T-helper 17 cell (primary cell): ENCODE results near the gene RAB8A. TPM values are rescaled to one million over a fixed set of nuclear protein-coding genes. Genes with fewer than 3 reads are reported as not detected.

Source experiments
- ATAC-seq: fragments of 150-1000 bp; cut with Tn5 transposase; 2 replicates; pipeline ENCODE4 v1.10.0; 2021; ENCODE audit warnings: mild to moderate bottlenecking, moderate library complexity
- DNase-seq, 3 donors: peaks; one replicate each; pipeline versions ENCODE4 v3.0.0 to v3.0.0-alpha.2; 2020 to 2021
- H3K9me3 ChIP-seq: one replicate; pipeline ENCODE4 v1.7.0; 2013; ENCODE audit warnings: low read length, mild to moderate bottlenecking; ENCODE audit not compliant: control insufficient read depth, poor library complexity, severe bottlenecking
- H3K27ac Mint-ChIP-seq: one replicate; pipeline ENCODE4 v1.8.0; 2022; ENCODE audit warnings: mild to moderate bottlenecking, moderate library complexity, mixed read lengths
- H3K27me3 Mint-ChIP-seq: one replicate; pipeline ENCODE4 v1.8.0; 2022; ENCODE audit warnings: mixed read lengths
- H3K36me3 Mint-ChIP-seq: one replicate; pipeline ENCODE4 v1.8.0; 2022; ENCODE audit warnings: low read depth, mixed read lengths
- H3K4me1 Mint-ChIP-seq: one replicate; pipeline ENCODE4 v1.8.0; 2022; ENCODE audit warnings: mild to moderate bottlenecking, mixed read lengths
- H3K4me3 Mint-ChIP-seq: one replicate; pipeline ENCODE4 v1.8.0; 2022; ENCODE audit warnings: mild to moderate bottlenecking, moderate library complexity, mixed read lengths
- total RNA-seq, 4 donors: library from RNA in 2 of 4; stranded (reverse) in 2 of 4; gene quantifications; one replicate each; pipeline ENCODE4 v1.2.3 and lab custom pipeline; 2022 to 2026

RAB8A gene
- total RNA-seq, 2 donors from 2014 or later = 97.5 to 105 TPM

DNA sequence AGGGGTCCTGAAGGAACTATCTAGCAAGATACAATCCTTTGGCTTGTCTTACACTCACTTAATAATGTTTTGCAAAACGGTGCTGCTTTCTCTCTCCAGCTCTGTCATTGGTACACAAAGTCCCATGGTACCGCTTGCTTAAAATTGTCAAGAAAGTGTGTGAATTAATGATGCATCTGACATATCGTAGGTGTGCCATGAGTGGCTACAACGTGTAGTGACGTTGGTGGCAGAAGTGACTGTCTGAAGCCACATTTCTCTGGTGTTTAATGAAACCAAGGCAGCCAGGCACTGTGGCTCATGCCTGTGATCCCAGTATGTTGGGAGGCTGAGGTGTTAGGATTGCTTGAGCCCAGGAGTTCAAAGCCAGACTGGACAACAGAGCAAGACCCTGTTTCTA lies 34.4 kb downstream of the RAB8A start:
- no peak overlapping the region for H3K4me3 Mint-ChIP-seq
- ATAC-seq (no peak), DNase-seq (no peak)
- no peaks in the 10 kb centered on the region for H3K27me3 Mint-ChIP-seq
- H3K27ac Mint-ChIP-seq = no peak overlapping the region
- H3K36me3 Mint-ChIP-seq = peaks cover 4% of the 10 kb centered on the region
- H3K9me3 ChIP-seq = no peaks in the 10 kb centered on the region
- H3K4me1 Mint-ChIP-seq = peaks cover 20% of the 10 kb centered on the region

DNA sequence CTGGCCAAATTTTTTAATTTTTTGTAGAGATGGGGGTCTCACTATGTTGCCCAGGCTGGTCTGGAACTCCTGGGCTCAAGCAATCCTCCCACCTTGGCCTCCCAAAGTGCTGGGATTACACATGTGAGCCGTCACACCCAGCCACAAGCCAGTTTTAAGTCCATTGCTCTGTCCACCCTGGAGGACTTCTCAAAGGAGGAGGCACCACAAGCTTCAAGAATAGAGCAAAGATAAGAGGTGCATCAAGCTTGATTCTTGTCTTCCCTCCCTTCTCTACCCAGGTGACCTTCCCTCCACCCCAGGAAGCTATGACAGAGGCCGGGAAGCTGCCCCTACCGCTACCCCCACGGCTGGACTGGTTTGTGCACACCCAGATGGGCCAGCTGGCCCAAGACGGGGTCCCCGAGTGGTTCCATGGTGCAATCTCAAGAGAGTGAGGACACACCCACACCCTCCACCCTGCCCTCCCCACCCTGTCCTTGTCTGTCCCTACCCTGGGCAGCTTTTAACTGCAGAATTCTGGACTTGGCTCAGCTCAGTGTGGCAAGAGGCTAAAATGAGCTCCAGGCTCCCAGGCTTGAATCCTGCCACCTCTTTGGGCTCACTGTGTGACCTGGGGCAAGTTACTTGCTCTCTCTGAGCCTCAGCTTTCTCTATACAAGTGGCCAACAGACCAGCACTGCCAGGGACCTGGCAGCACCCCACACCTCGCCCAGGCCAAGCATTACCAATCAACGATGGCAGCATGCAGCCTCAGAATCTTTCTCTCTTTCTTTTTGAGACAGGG lies 36.9 kb downstream of the RAB8A start:
- DNase-seq (no peak), ATAC-seq (no peak)
- Mint-ChIP-seq H3K36me3 (peaks cover under 1% of the 10 kb centered on the region), H3K4me1 (peaks cover 8% of the 10 kb centered on the region), H3K4me3 (no peak overlapping the region), H3K27me3 (no peaks in the 10 kb centered on the region), H3K27ac (peak overlapping the region; percentile 72)
- no peaks in the 10 kb centered on the region for H3K9me3 ChIP-seq

DNA sequence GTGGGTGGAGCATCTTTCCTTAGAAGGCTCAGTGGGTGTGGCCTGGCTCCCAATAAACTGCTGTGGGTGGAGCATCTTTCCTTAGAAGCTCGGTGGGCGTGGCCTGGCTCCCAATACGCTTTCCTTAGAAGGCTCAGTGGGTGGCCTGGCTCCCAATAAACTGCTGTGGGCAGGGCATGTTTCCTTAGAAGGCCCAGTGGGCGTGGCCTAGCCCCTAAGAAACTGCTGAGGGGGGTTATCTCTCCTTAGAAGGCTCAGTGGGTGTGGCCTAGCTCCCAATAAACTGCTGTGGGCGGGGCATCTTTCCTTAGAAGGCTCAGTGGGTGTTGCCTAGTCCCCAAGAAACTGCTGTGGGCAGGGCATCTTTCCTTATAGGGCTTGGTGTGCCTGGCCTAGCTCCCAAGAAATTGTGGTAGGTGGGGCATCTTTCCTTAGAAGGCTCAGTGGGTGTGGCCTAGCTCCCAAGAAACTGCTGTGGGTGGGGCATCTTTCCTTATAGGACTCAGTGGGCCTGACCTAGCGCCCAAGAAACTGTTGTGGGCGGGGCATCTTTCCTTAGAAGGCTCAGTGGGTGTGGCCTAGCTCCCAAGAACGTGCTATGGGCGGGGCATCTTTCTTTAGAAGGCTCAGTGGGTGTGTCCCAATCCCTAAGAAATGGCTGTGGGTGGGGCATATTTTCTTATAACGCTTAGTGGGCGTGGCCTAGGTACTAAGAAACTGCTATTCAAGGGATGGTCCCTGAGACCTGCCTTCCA lies 42.1 kb downstream of the RAB8A start:
- Mint-ChIP-seq H3K4me3 (no peak overlapping the region), H3K36me3 (peaks cover 4% of the 10 kb centered on the region), H3K4me1 (peaks cover 9% of the 10 kb centered on the region), H3K27me3 (no peaks in the 10 kb centered on the region), H3K27ac (peak overlapping the region; percentile 19)
- ATAC-seq = no peak
- H3K9me3 ChIP-seq = no peaks in the 10 kb centered on the region
- DNase-seq = no peak

- Mint-ChIP-seq H3K27ac (peak overlapping the region; percentile 85), H3K36me3 (peaks cover 4% of the 10 kb centered on the region), H3K27me3 (no peaks in the 10 kb centered on the region), H3K4me1 (peaks cover 9% of the 10 kb centered on the region), H3K4me3 (no peak overlapping the region)
- H3K9me3 ChIP-seq = no peaks in the 10 kb centered on the region
- no peak for DNase-seq
- ATAC-seq = no peak
These were observed 42.9 kb downstream of the RAB8A start for GRCh38 chr19:16154557-16154956.

- no peaks in the 10 kb centered on the region for H3K9me3 ChIP-seq
- Mint-ChIP-seq H3K27ac (peak overlapping the region; percentile 85), H3K4me1 (peaks cover 9% of the 10 kb centered on the region), H3K36me3 (peaks cover 4% of the 10 kb centered on the region), H3K4me3 (no peak overlapping the region), H3K27me3 (no peaks in the 10 kb centered on the region)
- ATAC-seq (no peak), DNase-seq (no peak)
These were observed 43.4 kb downstream of the RAB8A start for GRCh38 chr19:16155128-16155527.

GRCh38 chr19:16156904-16157303 lies 45.2 kb downstream of the RAB8A start:
- Mint-ChIP-seq H3K27me3 (no peaks in the 10 kb centered on the region), H3K4me1 (peaks cover 12% of the 10 kb centered on the region), H3K36me3 (peaks cover 4% of the 10 kb centered on the region), H3K4me3 (no peak overlapping the region), H3K27ac (no peak overlapping the region)
- H3K9me3 ChIP-seq = no peaks in the 10 kb centered on the region
- DNase-seq = no peak
- no peak for ATAC-seq

DNA sequence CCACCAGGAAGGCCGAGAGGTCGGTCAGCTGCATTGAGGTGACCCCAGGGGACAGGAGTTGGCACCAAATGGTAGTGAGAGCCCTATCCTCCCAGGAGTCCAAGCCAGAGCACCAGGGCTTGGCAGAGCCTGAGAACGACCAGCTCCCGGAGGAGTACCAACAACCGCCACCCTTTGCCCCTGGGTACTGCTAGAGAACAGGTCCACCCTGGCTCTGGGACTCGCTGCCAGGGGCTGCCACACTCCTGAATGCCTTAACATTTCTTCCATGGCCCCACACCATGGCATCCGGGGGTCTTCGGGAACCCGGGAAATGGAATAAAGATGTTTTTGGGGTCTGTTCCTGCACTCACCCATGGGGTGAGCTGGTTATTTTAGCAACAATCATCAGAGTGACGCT lies 45.9 kb downstream of the RAB8A start:
- Mint-ChIP-seq H3K36me3 (peaks cover 4% of the 10 kb centered on the region), H3K27ac (no peak overlapping the region)

DNA sequence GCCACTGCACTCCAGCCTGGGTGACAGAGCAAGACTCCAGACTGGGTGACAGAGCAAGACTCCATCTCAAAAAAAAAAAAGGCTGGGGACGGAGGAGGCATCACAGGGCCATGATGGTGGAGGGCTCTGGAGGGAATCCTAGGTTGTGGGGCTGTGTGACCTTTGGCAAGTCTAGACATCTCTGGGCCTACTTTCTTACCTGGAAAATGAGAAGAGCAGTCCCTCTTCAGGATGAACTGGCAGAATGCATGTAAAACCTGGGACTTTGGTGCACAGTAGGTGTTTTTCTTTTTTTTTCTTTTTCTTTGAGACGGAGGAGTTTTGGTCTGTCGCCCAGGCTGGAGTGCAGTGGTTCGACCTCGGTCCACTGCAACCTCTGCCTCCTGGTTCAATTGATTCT lies 48.0 kb downstream of the RAB8A start:
- Mint-ChIP-seq H3K4me3 (no peak overlapping the region), H3K36me3 (peaks cover 4% of the 10 kb centered on the region), H3K27me3 (no peaks in the 10 kb centered on the region), H3K27ac (no peak overlapping the region), H3K4me1 (peaks cover 10% of the 10 kb centered on the region)
- DNase-seq = no peak
- no peaks in the 10 kb centered on the region for H3K9me3 ChIP-seq
- no peak for ATAC-seq

More for the DNA sequence above, 45.9 kb downstream of the RAB8A start:
- H3K9me3 ChIP-seq = no peaks in the 10 kb centered on the region
- no peak for ATAC-seq
- Mint-ChIP-seq H3K27me3 (no peaks in the 10 kb centered on the region), H3K4me1 (peaks cover 12% of the 10 kb centered on the region), H3K4me3 (no peak overlapping the region)
- DNase-seq = no peak

GRCh38 chr19:16160445-16160942 lies 48.8 kb downstream of the RAB8A start:
- no peaks in the 10 kb centered on the region for H3K9me3 ChIP-seq
- Mint-ChIP-seq H3K36me3 (no peaks in the 10 kb centered on the region), H3K27ac (peak overlapping the region; percentile 45), H3K4me3 (no peak overlapping the region), H3K4me1 (peaks cover 3% of the 10 kb centered on the region), H3K27me3 (no peaks in the 10 kb centered on the region)
- ATAC-seq = peak; percentile 30
- DNase-seq = no peak

- peaks cover 3% of the 10 kb centered on the region for H3K4me1 Mint-ChIP-seq
- DNase-seq (no peak), ATAC-seq (peak; percentile 14)
- no peaks in the 10 kb centered on the region for H3K27me3 Mint-ChIP-seq
- H3K27ac Mint-ChIP-seq = peak overlapping the region; percentile 45
- H3K4me3 Mint-ChIP-seq = no peak overlapping the region
- no peaks in the 10 kb centered on the region for H3K36me3 Mint-ChIP-seq
- no peaks in the 10 kb centered on the region for H3K9me3 ChIP-seq
These were observed 49.4 kb downstream of the RAB8A start for GRCh38 chr19:16160943-16161560.

GRCh38 chr19:16161840-16162239 lies 50.2 kb downstream of the RAB8A start:
- ATAC-seq = no peak
- H3K27ac Mint-ChIP-seq = no peak overlapping the region

DNA sequence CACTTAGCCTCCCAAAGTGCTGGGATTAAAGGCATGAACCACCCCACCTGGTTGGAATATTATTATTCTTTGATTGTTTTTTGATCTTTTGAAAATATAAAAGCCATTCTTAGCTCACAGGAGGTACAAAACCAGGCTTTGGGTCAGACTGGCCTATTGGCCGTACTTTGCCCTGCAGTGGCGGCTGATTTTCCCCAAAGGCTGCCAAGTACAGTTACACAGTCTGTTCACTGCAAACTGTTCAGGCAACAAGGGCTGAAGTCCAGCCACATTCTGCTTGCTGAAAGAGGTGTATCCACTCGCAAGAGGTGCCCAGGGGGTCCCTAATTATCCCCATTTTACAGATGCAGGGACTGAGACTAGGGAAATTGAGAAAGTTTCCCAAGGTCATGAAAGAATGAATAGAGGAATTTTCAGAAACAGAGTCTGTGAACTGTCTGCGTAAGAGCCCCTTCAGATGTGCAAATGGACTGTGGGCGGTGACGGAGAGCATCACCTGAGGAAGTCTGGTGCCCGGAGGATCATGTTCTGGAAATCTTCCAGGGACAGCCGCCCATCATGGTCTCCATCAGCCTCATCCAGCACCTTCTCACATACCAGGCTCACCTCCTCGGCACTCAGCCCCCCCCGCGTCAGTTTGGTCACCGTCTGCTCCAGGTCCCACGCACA lies 52.7 kb downstream of the RAB8A start:
- no peaks in the 10 kb centered on the region for H3K27me3 Mint-ChIP-seq
- H3K4me3 Mint-ChIP-seq = no peak overlapping the region
- H3K27ac Mint-ChIP-seq = no peak overlapping the region
- DNase-seq (no peak), ATAC-seq (no peak)
- H3K36me3 Mint-ChIP-seq = no peaks in the 10 kb centered on the region
- no peaks in the 10 kb centered on the region for H3K9me3 ChIP-seq
- peaks cover 3% of the 10 kb centered on the region for H3K4me1 Mint-ChIP-seq

More at GRCh38 chr19:16161840-16162239, 50.2 kb downstream of the RAB8A start:
- Mint-ChIP-seq H3K4me1 (peaks cover 3% of the 10 kb centered on the region), H3K4me3 (no peak overlapping the region), H3K36me3 (no peaks in the 10 kb centered on the region), H3K27me3 (no peaks in the 10 kb centered on the region)
- H3K9me3 ChIP-seq = no peaks in the 10 kb centered on the region
- DNase-seq = no peak

GRCh38 chr19:16166417-16166816 lies 54.7 kb downstream of the RAB8A start:
- no peak for DNase-seq
- Mint-ChIP-seq H3K27me3 (no peaks in the 10 kb centered on the region), H3K36me3 (no peaks in the 10 kb centered on the region), H3K27ac (no peak overlapping the region), H3K4me3 (no peak overlapping the region), H3K4me1 (no peaks in the 10 kb centered on the region)
- H3K9me3 ChIP-seq = no peaks in the 10 kb centered on the region
- no peak for ATAC-seq
